ENCODE results near the gene CAMTA1.
"Not testable (repeated sequence)": the region's sequence is repeated elsewhere in the genome, so short reads cannot be mapped to it uniquely, and the experiment has no call there.

GRCh38 chr1:7604906-7605305, 819.7 kb downstream of the CAMTA1 start:
- TF ChIP-seq CTCF (IDR thresholded peaks at IDR 0.05 in 2 of 3, conservative IDR thresholded peaks at IDR 0.05 in 1 of 3; ENCODE audit: borderline replicate concordance in 1 of 3, insufficient read depth in 1 of 3, low read depth in 2 of 3, low read length in 2 of 3); YY1 (IDR thresholded peaks at IDR 0.05; ENCODE audit: extremely low read depth, insufficient replicate concordance, low read depth, low read length); RAD21 (IDR thresholded peaks at IDR 0.05; ENCODE audit: low read depth); POLR2A (IDR thresholded peaks at IDR 0.05; ENCODE audit: borderline replicate concordance, extremely low read depth, insufficient read depth, insufficient read length); EZH2phosphoT487 (IDR thresholded peaks at IDR 0.05; ENCODE audit: borderline replicate concordance); EZH2 (IDR thresholded peaks at IDR 0.05); ATF3 (IDR thresholded peaks at IDR 0.05); SRF (IDR thresholded peaks at IDR 0.05; ENCODE audit: low read depth); CEBPB (IDR thresholded peaks at IDR 0.05; ENCODE audit: low read depth): not testable (repeated sequence)

All from HCT116 (cell line).